PC-9 (cell line): Measurements from ENCODE around the gene GUCA1A. TPM values are rescaled to one million over a fixed set of nuclear protein-coding genes. Genes with fewer than 3 reads are reported as not detected.
"Not testable (repeated sequence)": the region's sequence is repeated elsewhere in the genome, so short reads cannot be mapped to it uniquely, and the experiment has no call there.

Experiments used
- BruUV-seq: library from RNA; stranded (reverse); fragments of 400-500 nt; replicated peaks from 2 replicates; lab custom pipeline; 2021; lab: Mats Ljungman, UMichigan
- CTCF ChIA-PET: fragments of 300-600 bp; sonication (Branson Sonifier 250); formaldehyde crosslinking; loops from one replicate; lab custom pipeline; 2022; ENCODE audit warnings: antibody characterized with exemption; lab: Charles Lee
- POLR2A ChIA-PET: fragments of 300-600 bp; sonication (Branson Sonifier 250); formaldehyde crosslinking; loops from one replicate; lab custom pipeline; 2022; ENCODE audit warnings: antibody characterized with exemption; ENCODE audit not compliant: unreplicated experiment; lab: Charles Lee
- DNase-seq, 2 experiments: peaks; one replicate each; pipeline versions ENCODE4 v3.0.0 to v3.0.0-alpha.2; 2015 to 2022; ENCODE audit warnings: mixed read lengths in 1 of 2
- H2AFZ ChIP-seq: fragments of 200-600 bp; sonication (generic); 2 replicates; pipeline ENCODE4 v1.8.1; 2017; ENCODE audit warnings: antibody characterized with exemption
- H3F3A ChIP-seq: fragments of 200-600 bp; sonication (generic); 2 replicates; pipeline ENCODE4 v1.8.1; 2017; ENCODE audit warnings: antibody characterized with exemption, mild to moderate bottlenecking, low read depth; ENCODE audit not compliant: insufficient read depth
- H3K27ac ChIP-seq: fragments of 200-600 bp; sonication (generic); 2 replicates; pipeline ENCODE4 v1.6.1; 2016; ENCODE audit warnings: mixed run types
- H3K27me3 ChIP-seq: fragments of 200-600 bp; sonication (generic); 2 replicates; pipeline ENCODE4 v1.6.1; 2016; ENCODE audit warnings: low read depth, mixed run types; ENCODE audit not compliant: insufficient read depth
- H3K36me3 ChIP-seq: fragments of 200-600 bp; sonication (generic); 2 replicates; pipeline ENCODE4 v1.6.1; 2016; ENCODE audit warnings: low read depth, mixed run types
- H3K4me1 ChIP-seq: fragments of 200-600 bp; sonication (generic); replicated peaks from 2 replicates; pipeline ENCODE4 v1.6.1; 2016; ENCODE audit warnings: mixed run types; ENCODE audit not compliant: insufficient read depth
- H3K4me2 ChIP-seq: fragments of 200-600 bp; sonication (generic); 2 replicates; pipeline ENCODE4 v1.6.1; 2017; ENCODE audit warnings: mixed run types
- H3K4me3 ChIP-seq: fragments of 200-600 bp; sonication (generic); 2 replicates; pipeline ENCODE4 v1.6.1; 2016; ENCODE audit warnings: mixed run types
- H3K79me2 ChIP-seq: fragments of 200-600 bp; sonication (generic); 2 replicates; pipeline ENCODE4 v1.6.1; 2017; ENCODE audit warnings: low read depth, mixed run types
- H3K9me2 ChIP-seq: fragments of 200-600 bp; sonication (generic); 2 replicates; pipeline ENCODE4 v1.8.1; 2017; ENCODE audit warnings: mild to moderate bottlenecking; ENCODE audit not compliant: insufficient read depth
- H3K9me3 ChIP-seq: fragments of 200-600 bp; sonication (generic); 2 replicates; pipeline ENCODE4 v1.8.1; 2016; ENCODE audit warnings: low read depth; ENCODE audit not compliant: insufficient read depth
- H4K20me1 ChIP-seq: fragments of 200-600 bp; sonication (generic); 2 replicates; pipeline ENCODE4 v1.8.1; 2017; ENCODE audit not compliant: insufficient read depth
- CTCF ChIP-seq: fragments of 200-600 bp; sonication (generic); conservative IDR thresholded peaks from 2 replicates; pipeline ENCODE4 v1.6.1; 2017; ENCODE audit warnings: mixed run types, antibody characterized with exemption, mild to moderate bottlenecking, moderate library complexity
- EZH2 ChIP-seq: fragments of 200-600 bp; sonication (generic); IDR thresholded peaks from 2 replicates; pipeline ENCODE4 v1.8.0; 2017; ENCODE audit warnings: antibody characterized with exemption, low read depth
- intact Hi-C: fragments of 100-400 bp; cut with micrococcal nuclease; formaldehyde crosslinking; loops from one replicate; pipeline ENCODE4 v1.10.0; 2022; ENCODE audit not compliant: unreplicated experiment
- total RNA-seq: library from RNA; stranded (reverse); gene quantifications from 2 replicates; pipeline ENCODE4 v1.2.3, GENCODE V29; 2021

Gene GUCA1A
- total RNA-seq, 1 experiment from 2014 or later = not detected

- intact Hi-C loops = loop anchor here (5.0 kb wide), 1 partner anchor 154 kb away; no protein-coding TSS in a partner anchor
- Histone ChIP-seq H3K36me3 (peaks cover 47% of the 10 kb centered on the region), H3K4me2 (no peak overlapping the region), H2AFZ (no peak overlapping the region), H3K27ac (no peak overlapping the region), H3K9me3 (no peaks in the 10 kb centered on the region), H3K4me3 (no peak overlapping the region), H3K27me3 (no peaks in the 10 kb centered on the region), H3K9me2 (no peaks in the 10 kb centered on the region), H3K79me2 (peaks cover 18% of the 10 kb centered on the region), H3K4me1 (peaks cover 17% of the 10 kb centered on the region), H4K20me1 (no peaks in the 10 kb centered on the region), H3F3A (peaks cover 20% of the 10 kb centered on the region; the same call in 1 of the 2 replicates)
- no TSS peak for BruUV-seq
- ChIA-PET CTCF (no interaction called here), POLR2A (no interaction called here)
- DNase-seq = no peak
- TF ChIP-seq EZH2 (no peak), CTCF (no peak)
These were observed 38.6 kb downstream of the GUCA1A start for GRCh38 chr6:42211726-42212125.

GRCh38 chr6:42212442-42212841, 39.3 kb downstream of the GUCA1A start:
- peaks cover 20% of the 10 kb centered on the region for H3K4me1 ChIP-seq
- H3K36me3 ChIP-seq = peaks cover 47% of the 10 kb centered on the region
- BruUV-seq = no TSS peak
- TF ChIP-seq CTCF (no peak), EZH2 (no peak)
- H3K27me3 ChIP-seq = no peaks in the 10 kb centered on the region
- H3K79me2 ChIP-seq = peaks cover 25% of the 10 kb centered on the region
- no peaks in the 10 kb centered on the region for H3K9me2 ChIP-seq
- peaks cover 20% of the 10 kb centered on the region; the same call in 1 of the 2 replicates for H3F3A ChIP-seq
- no peaks in the 10 kb centered on the region for H4K20me1 ChIP-seq
- DNase-seq = no peak
- no peak overlapping the region for H3K4me3 ChIP-seq
- no peak overlapping the region for H2AFZ ChIP-seq
- no peak overlapping the region for H3K27ac ChIP-seq
- CTCF ChIA-PET = interaction anchor here (0.5 kb wide), 1 partner anchor 162 kb away, joined by 10 read pairs; the partner anchor contains the start of gene TAF8
- POLR2A ChIA-PET = no interaction called here
- H3K4me2 ChIP-seq = no peak overlapping the region
- H3K9me3 ChIP-seq = no peaks in the 10 kb centered on the region
- intact Hi-C loops = loop anchor here (5.0 kb wide), 1 partner anchor 155 kb away; no protein-coding TSS in a partner anchor

GRCh38 chr6:42216495-42216894, 43.3 kb downstream of the GUCA1A start:
- ChIA-PET POLR2A (interaction anchor here (1.0 kb wide), 1 partner anchor 10 kb away, joined by 4 read pairs; no protein-coding TSS in a partner anchor), CTCF (interaction anchor here (0.9 kb wide), 1 partner anchor 331 kb away, joined by 4 read pairs; no protein-coding TSS in a partner anchor)
- not testable (repeated sequence) for H3K9me2 ChIP-seq, H3K27me3 ChIP-seq, DNase-seq, H3K9me3 ChIP-seq, H2AFZ ChIP-seq, H4K20me1 ChIP-seq
- peaks cover 46% of the 10 kb centered on the region for H3K4me1 ChIP-seq
- intact Hi-C loops = loop anchor here (2.0 to 5.0 kb wide), 3 partner anchors 236 to 346 kb away; partner anchors contain the start of gene UBR2
- peak overlapping the region; percentile 96 for H3K4me3 ChIP-seq
- H3F3A ChIP-seq = peaks cover 32% of the 10 kb centered on the region
- BruUV-seq = TSS peak; percentile 63
- H3K4me2 ChIP-seq = peak overlapping the region; percentile 98
- H3K27ac ChIP-seq = peak overlapping the region; percentile 76; the same call in 1 of the 2 replicates
- peaks cover 27% of the 10 kb centered on the region for H3K79me2 ChIP-seq
- H3K36me3 ChIP-seq = peaks cover 21% of the 10 kb centered on the region
